Psoas muscle (tissue), 8 donors: ENCODE measurements around the gene SGO2. TPM values are rescaled to one million over a fixed set of nuclear protein-coding genes. Genes with fewer than 3 reads are reported as not detected.

ENCODE experiments used
- ATAC-seq, 4 donors: fragments of 200-7000 bp; cut with Tn5 transposase; one replicate each; pipeline ENCODE4 v1.9.1; 2020; ENCODE audit warnings: moderate library complexity in 3 of 4, mild to moderate bottlenecking in 2 of 4
- DNase-seq, 2 donors: peaks; one replicate each; pipeline ENCODE4 v3.0.0-alpha.2; 2020
- H3K27ac ChIP-seq: fragments of 200-600 bp; one replicate; pipeline ENCODE4 v1.8.0; 2022
- H3K27me3 ChIP-seq, 3 donors: fragments of 200-600 bp in 1 of 3; one replicate each; pipeline versions ENCODE4 v1.6.1 to v1.8.0; 2013 to 2022; ENCODE audit warnings: low read length in 2 of 3, mild to moderate bottlenecking in 2 of 3, moderate library complexity in 1 of 3; ENCODE audit not compliant: insufficient read depth in 3 of 3
- H3K36me3 ChIP-seq, 2 donors: fragments of 200-600 bp in 1 of 2; one replicate each; pipeline versions ENCODE4 v1.6.1 to v1.8.0; 2013 to 2022; ENCODE audit warnings: low read depth in 1 of 2, mild to moderate bottlenecking in 1 of 2, moderate library complexity in 1 of 2; ENCODE audit not compliant: insufficient read depth in 1 of 2
- H3K4me1 ChIP-seq: fragments of 200-600 bp; one replicate; pipeline ENCODE4 v1.8.0; 2022
- H3K4me3 ChIP-seq: fragments of 200-600 bp; one replicate; pipeline ENCODE4 v1.8.0; 2022; ENCODE audit warnings: mild to moderate bottlenecking
- H3K9me3 ChIP-seq: fragments of 200-600 bp; one replicate; pipeline ENCODE4 v1.8.0; 2022
- WGBS, 3 donors: extraction: QIAGEN DNeasy Blood & Tissue Kit; methylation state at CpG; one replicate each; pipeline versions ENCODE4 v1.1.6 to v1.1.7; 2013; 5-methylcytosine and 5-hydroxymethylcytosine counted together
- intact Hi-C, 2 donors: fragments of 100-400 bp; cut with DNase I; formaldehyde crosslinking; loops; one replicate each; pipeline versions ENCODE4 v1.11.0 to v1.14.2; 2022
- polyA plus RNA-seq, 3 donors: library from polyadenylated mRNA; stranded (reverse); fragments of 200-250 nt; gene quantifications; one replicate each; pipeline ENCODE4 v1.2.3, GENCODE V29; 2013
- total RNA-seq, 4 donors: library from RNA; stranded (reverse); fragmentation: NEBNext Ultra II Directional in 2 of 4; extraction: Animal tissue kit (Norgen Biotek cat#: 25700) in 2 of 4; gene quantifications; one replicate each; pipeline versions ENCODE4 v1.2.1 to v1.2.4, GENCODE V29; 2021 to 2023
- TF ChIP-seq, protein P1 (sequence below): fragments of 200-600 bp; IDR thresholded peaks from one replicate; pipeline ENCODE4 v1.8.0; 2022; ENCODE audit warnings: antibody characterized with exemption
- donor health status: healthy with polysubstance abuse.
- donor health status: DM: no; HTN: no; CAD: no; lungs with moderate emphysema.
- donor health status: Bipolar disorder and iron deficiency.
- donor health status: healthy.
- donor health status: DM: yes; HTN: yes; CAD: no.
- donor health status: DM: no; HTN: no; CAD: no.
- donor health status: DM: no; HTN: no; CAD: no.
- donor health status: DM: yes; HTN: yes; CAD: no.

Gene SGO2
- total and polyA plus RNA-seq, 7 donors, result 0.22 to 2.6 (median 0.57) TPM

DNA sequence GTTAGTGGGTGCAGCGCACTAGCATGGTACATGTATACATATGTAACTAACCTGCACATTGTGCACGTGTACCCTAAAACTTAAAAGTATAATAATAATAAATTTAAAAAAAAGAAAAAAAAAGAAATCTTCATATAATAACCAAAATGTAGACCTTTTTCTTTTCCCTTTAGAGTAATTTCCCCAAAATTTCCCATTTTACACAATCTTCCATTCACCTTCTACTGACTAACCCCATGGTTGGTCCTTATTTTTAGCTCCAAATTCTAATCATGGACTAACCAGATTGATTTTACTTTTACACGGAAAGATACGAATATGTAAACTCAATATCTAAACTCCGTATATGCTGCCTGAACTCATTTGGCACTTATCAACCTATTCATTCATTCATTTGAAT lies 23.8 kb upstream of the SGO2 start:
- no peak for DNase-seq
- Histone ChIP-seq H3K4me3 (no peak overlapping the region), H3K4me1 (no peaks in the 10 kb centered on the region), H3K36me3 (peaks cover 7 to 58% of the 10 kb centered on the region in 2 donors), H3K27ac (no peak overlapping the region), H3K9me3 (no peaks in the 10 kb centered on the region), H3K27me3 (no peaks in the 10 kb centered on the region)
- no peak for ATAC-seq
- intact Hi-C loops, result no loop called here
- TF ChIP-seq, protein P1, sequence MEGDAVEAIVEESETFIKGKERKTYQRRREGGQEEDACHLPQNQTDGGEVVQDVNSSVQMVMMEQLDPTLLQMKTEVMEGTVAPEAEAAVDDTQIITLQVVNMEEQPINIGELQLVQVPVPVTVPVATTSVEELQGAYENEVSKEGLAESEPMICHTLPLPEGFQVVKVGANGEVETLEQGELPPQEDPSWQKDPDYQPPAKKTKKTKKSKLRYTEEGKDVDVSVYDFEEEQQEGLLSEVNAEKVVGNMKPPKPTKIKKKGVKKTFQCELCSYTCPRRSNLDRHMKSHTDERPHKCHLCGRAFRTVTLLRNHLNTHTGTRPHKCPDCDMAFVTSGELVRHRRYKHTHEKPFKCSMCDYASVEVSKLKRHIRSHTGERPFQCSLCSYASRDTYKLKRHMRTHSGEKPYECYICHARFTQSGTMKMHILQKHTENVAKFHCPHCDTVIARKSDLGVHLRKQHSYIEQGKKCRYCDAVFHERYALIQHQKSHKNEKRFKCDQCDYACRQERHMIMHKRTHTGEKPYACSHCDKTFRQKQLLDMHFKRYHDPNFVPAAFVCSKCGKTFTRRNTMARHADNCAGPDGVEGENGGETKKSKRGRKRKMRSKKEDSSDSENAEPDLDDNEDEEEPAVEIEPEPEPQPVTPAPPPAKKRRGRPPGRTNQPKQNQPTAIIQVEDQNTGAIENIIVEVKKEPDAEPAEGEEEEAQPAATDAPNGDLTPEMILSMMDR, result no peak
- 95 to 99% (median 97%) methylated on average over 5 of the region's 5 CpGs for WGBS, 3 donors

DNA sequence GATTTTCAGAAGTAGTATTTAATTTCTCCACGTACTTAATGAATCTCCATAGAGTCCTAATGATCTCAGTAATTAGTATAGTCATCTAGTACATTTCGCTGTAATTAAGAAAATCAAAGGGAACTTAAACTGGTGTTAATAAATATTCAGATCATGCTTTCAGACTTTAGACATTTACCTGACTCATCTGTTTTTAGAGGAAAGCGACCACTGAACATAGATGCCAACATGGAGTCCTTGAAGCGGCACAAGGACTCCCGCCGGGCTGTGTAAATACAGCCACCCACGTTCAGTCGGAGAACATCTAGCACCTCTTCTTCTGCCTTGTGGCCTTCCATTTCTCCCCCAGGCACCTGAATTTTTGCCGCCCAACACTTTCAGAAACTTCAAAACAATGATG lies 19.3 kb upstream of the SGO2 start:
- Histone ChIP-seq H3K4me3 (no peak overlapping the region), H3K36me3 (peaks cover 2 to 40% of the 10 kb centered on the region in 2 donors), H3K4me1 (no peaks in the 10 kb centered on the region), H3K9me3 (no peaks in the 10 kb centered on the region), H3K27me3 (no peaks in the 10 kb centered on the region), H3K27ac (no peak overlapping the region)
- TF ChIP-seq, protein P1, result no peak
- no peak for ATAC-seq
- WGBS, 3 donors, result 85 to 88% (median 88%) methylated on average over 9 of the region's 9 CpGs
- intact Hi-C loops, result no loop called here
- DNase-seq, result no peak

DNA sequence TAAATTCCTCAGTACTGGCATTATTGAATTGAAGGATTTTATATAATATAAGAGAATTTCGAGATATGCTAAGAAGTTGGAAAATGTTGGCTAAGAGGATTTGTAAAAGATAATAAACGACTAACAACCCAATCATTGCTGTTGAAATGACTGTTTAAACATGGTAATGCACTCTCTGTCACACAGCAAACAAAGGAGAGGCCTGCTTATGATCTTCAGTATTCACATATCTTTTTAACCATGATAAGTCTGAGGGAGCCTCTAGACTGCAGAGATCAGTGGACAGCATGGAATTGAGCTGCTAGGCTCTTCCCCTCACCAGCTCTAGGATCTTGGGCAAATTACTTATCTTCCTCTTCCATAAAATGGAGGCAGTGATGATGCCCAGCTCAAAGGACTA lies 18.8 kb upstream of the SGO2 start:
- no peak overlapping the region for H3K4me3 ChIP-seq
- TF ChIP-seq, protein P1, result no peak
- no peaks in the 10 kb centered on the region for H3K27me3 ChIP-seq
- H3K36me3 ChIP-seq, result peaks cover 2 to 38% of the 10 kb centered on the region in 2 donors
- no peak for ATAC-seq
- H3K27ac ChIP-seq, result no peak overlapping the region
- intact Hi-C loops, result no loop called here
- no peak for DNase-seq
- 88 to 97% (median 90%) methylated on average over 2 of the region's 2 CpGs for WGBS, 3 donors
- no peaks in the 10 kb centered on the region for H3K4me1 ChIP-seq
- no peaks in the 10 kb centered on the region for H3K9me3 ChIP-seq

DNA sequence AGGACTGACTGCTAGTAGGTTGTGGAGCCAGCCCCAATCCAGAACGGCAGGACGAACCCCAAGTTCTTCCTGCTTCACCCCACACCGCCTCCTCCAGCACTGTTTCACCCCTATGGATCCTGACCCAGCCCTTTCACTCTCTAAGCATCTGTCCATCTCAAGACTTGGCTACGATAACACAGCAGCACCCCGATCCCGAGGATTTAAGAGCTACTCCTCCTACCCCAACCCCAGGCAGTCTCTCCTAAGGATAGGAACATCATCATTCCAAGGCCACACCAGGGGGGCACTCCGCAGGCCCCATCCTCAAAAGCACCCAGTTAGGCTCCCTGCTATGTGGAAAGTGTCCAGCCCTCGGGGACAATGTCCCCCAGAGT lies 16.8 kb upstream of the SGO2 start:
- no peaks in the 10 kb centered on the region for H3K4me1 ChIP-seq
- peak overlapping the region; percentile 59 for H3K27ac ChIP-seq
- no peaks in the 10 kb centered on the region for H3K27me3 ChIP-seq
- 17 to 37% (median 26%) methylated on average over 7 to 8 of the region's 8 CpGs for WGBS, 3 donors
- ATAC-seq (peak in 1 of 4 donors; percentile 31), DNase-seq (no peak)
- intact Hi-C loops, result no loop called here
- H3K9me3 ChIP-seq, result no peaks in the 10 kb centered on the region
- peaks cover 2 to 20% of the 10 kb centered on the region in 2 donors for H3K36me3 ChIP-seq
- TF ChIP-seq, protein P1, result no peak
- H3K4me3 ChIP-seq, result peak overlapping the region; percentile 66
